NCI-H510A (cell line): Measurements from ENCODE around the gene ZNF664.

Experiments
- DNase-seq: peaks from one replicate; lab custom pipeline; 2025; lab: John Stamatoyannopoulos, UW

The ZNF664 gene

GRCh38 chr12:124033859-124034258 is 60.8 kb downstream of the ZNF664 start:
- no peak for DNase-seq

- no peak for DNase-seq
These were observed 61.3 kb downstream of the ZNF664 start for GRCh38 chr12:124034297-124034696.

GRCh38 chr12:124035163-124035562 is 62.1 kb downstream of the ZNF664 start:
- no peak for DNase-seq

GRCh38 chr12:124036171-124036598 is 63.2 kb downstream of the ZNF664 start:
- no peak for DNase-seq

GRCh38 chr12:124036657-124037109 is 63.7 kb downstream of the ZNF664 start:
- no peak for DNase-seq

GRCh38 chr12:124037331-124037730 is 64.3 kb downstream of the ZNF664 start:
- DNase-seq, result no peak

- DNase-seq, result no peak
These were observed 66.3 kb downstream of the ZNF664 start for GRCh38 chr12:124039276-124039675.

- no peak for DNase-seq
These were observed 67.3 kb downstream of the ZNF664 start for GRCh38 chr12:124040291-124040690.

GRCh38 chr12:124040737-124041136 is 67.7 kb downstream of the ZNF664 start:
- no peak for DNase-seq

- DNase-seq, result no peak
These were observed 68.9 kb downstream of the ZNF664 start for GRCh38 chr12:124041907-124042306.

- no peak for DNase-seq
These were observed 71.0 kb downstream of the ZNF664 start for GRCh38 chr12:124044021-124044420.

- DNase-seq, result no peak
These were observed 71.8 kb downstream of the ZNF664 start for GRCh38 chr12:124044809-124045321.

GRCh38 chr12:124045671-124046455 is 72.8 kb downstream of the ZNF664 start:
- no peak for DNase-seq

GRCh38 chr12:124046456-124046740 is 73.4 kb downstream of the ZNF664 start:
- DNase-seq, result no peak

- DNase-seq, result no peak
These were observed 74.1 kb downstream of the ZNF664 start for GRCh38 chr12:124047045-124047566.

- no peak for DNase-seq
These were observed 76.6 kb downstream of the ZNF664 start for GRCh38 chr12:124049451-124050094.

- DNase-seq, result peak; percentile 68
These were observed 80.8 kb downstream of the ZNF664 start for GRCh38 chr12:124053851-124054250.

- no peak for DNase-seq
These were observed 82.1 kb downstream of the ZNF664 start for GRCh38 chr12:124055066-124055465.

GRCh38 chr12:124057691-124058090 is 84.7 kb downstream of the ZNF664 start:
- DNase-seq, result no peak

- DNase-seq, result no peak
These were observed 86.7 kb downstream of the ZNF664 start for GRCh38 chr12:124059752-124060151.
